ENCODE results near the gene ZNF778. TPM values are rescaled to one million over a fixed set of nuclear protein-coding genes. Genes with fewer than 3 reads are reported as not detected.
A peak's percentile ranks its signal among the peaks of the same experiment; 100 is the strongest.

ZNF778 gene
- total and polyA plus RNA-seq, 2 of the 13 experiments (the other 11 are each of a cell fraction or from before 2014, with no cell fraction given) = 3.8 to 7.2 TPM

- TF ChIP-seq HINFP (CRISPR knock-in tag; IDR thresholded peaks at IDR 0.05; ENCODE audit: low read depth) (no peak; the same call in 1 of the 2 replicates), REL (CRISPR knock-in tag; conservative IDR thresholded peaks at IDR 0.05) (no peak), ARNT (IDR thresholded peaks at IDR 0.05) (no peak), NR0B2 (CRISPR knock-in tag; IDR thresholded peaks at IDR 0.05) (no peak), SMAD3 (CRISPR knock-in tag; IDR thresholded peaks at IDR 0.05) (peak; percentile 45; the same call in 1 of the 2 replicates), BCLAF1 (IDR thresholded peaks at IDR 0.05) (no peak), PTBP1 (IDR thresholded peaks at IDR 0.05; ENCODE audit: low read depth, low read length, poor library complexity, severe bottlenecking) (no peak), ZNF230 (CRISPR knock-in tag; IDR thresholded peaks at IDR 0.05) (peak; percentile 83; the same call in 1 of the 2 replicates), FOXK2 (IDR thresholded peaks at IDR 0.05) (peak; percentile 88), ZNF430 (CRISPR knock-in tag; IDR thresholded peaks at IDR 0.05) (peak; percentile 38; the same call in 1 of the 2 replicates), EED (CRISPR knock-in tag; IDR thresholded peaks at IDR 0.05) (no peak), ZSCAN31 (CRISPR knock-in tag; IDR thresholded peaks at IDR 0.05; ENCODE audit: low read depth) (no peak), ZNF235 (CRISPR knock-in tag; IDR thresholded peaks at IDR 0.05; ENCODE audit: borderline replicate concordance) (no peak), STAT5B (CRISPR knock-in tag; IDR thresholded peaks at IDR 0.05) (0 out of 2 replicates have a peak, but pooled peaks have one; percentile 41), KMT2B (CRISPR knock-in tag; IDR thresholded peaks at IDR 0.05) (0 out of 2 replicates have a peak, but pooled peaks have one; percentile 52), HNRNPK (IDR thresholded peaks at IDR 0.05; ENCODE audit: low read depth, low read length, poor library complexity, severe bottlenecking) (no peak), MED13 (CRISPR knock-in tag; IDR thresholded peaks at IDR 0.05) (no peak), BHLHE40 (IDR thresholded peaks at IDR 0.05; ENCODE audit: low read length) (peak; percentile 91), ARID5B (CRISPR knock-in tag; IDR thresholded peaks at IDR 0.05) (peak; percentile 25; the same call in 1 of the 2 replicates), TEAD2 (CRISPR knock-in tag; IDR thresholded peaks at IDR 0.05) (no peak)
Measured at GRCh38 chr16:89216315-89217137, 977 bp upstream of the ZNF778 start (continued).

Data from HepG2 (cell line).